ENCODE measurements around the gene LRRC41.
A peak's percentile ranks its signal among the peaks of the same experiment; 100 is the strongest.
"Not testable (repeated sequence)": the region's sequence is repeated elsewhere in the genome, so short reads cannot be mapped to it uniquely, and the experiment has no call there.

The LRRC41 gene

GRCh38 chr1:46342084-46342656, 38.8 kb upstream of the LRRC41 start:
- Histone ChIP-seq H3K9ac (ENCODE audit: low read length) (no peak overlapping the region), H3K27me3 (replicated peaks; ENCODE audit: insufficient read depth, low read length) (no peaks in the 10 kb centered on the region), H3K4me2 (ENCODE audit: low read depth, low read length) (peak overlapping the region; percentile 99; the same call in 1 of the 2 replicates), H3K4me1 (ENCODE audit: low read length) (peaks cover 13% of the 10 kb centered on the region), H4K20me1 (ENCODE audit: insufficient read depth, low read length) (no peaks in the 10 kb centered on the region), H3K79me2 (ENCODE audit: low read length) (peaks cover 41% of the 10 kb centered on the region), H3K36me3 (replicated peaks; ENCODE audit: insufficient read depth, low read length) (peaks cover 3% of the 10 kb centered on the region; the same call in 1 of the 2 replicates), H2AFZ (ENCODE audit: low read length) (no peak overlapping the region), H3K9me2 (replicated peaks; ENCODE audit: insufficient read depth, low read length) (no peaks in the 10 kb centered on the region), H3K4me3 (ENCODE audit: low read length) (no peak overlapping the region), H3F3A (ENCODE audit: insufficient read depth, low read length) (peaks cover 16% of the 10 kb centered on the region; the same call in 1 of the 2 replicates), H3K27ac (ENCODE audit: low read length) (no peak overlapping the region), H3K9me3 (replicated peaks; ENCODE audit: insufficient read depth, low read length) (no peaks in the 10 kb centered on the region)
- TF ChIP-seq EZH2 (optimal IDR thresholded peaks at IDR 0.05; ENCODE audit: low read depth, low read length) (no peak), CTCF (IDR thresholded peaks at IDR 0.05; ENCODE audit: low read length) (peak; percentile 45)
- DNase-seq = peak; percentile 40

- Histone ChIP-seq H3K4me2 (ENCODE audit: low read depth, low read length) (peak overlapping the region; percentile 99), H3K9me3 (replicated peaks; ENCODE audit: insufficient read depth, low read length) (no peaks in the 10 kb centered on the region), H3K4me3 (ENCODE audit: low read length) (peak overlapping the region; percentile 95), H3K27ac (ENCODE audit: low read length) (peak overlapping the region; percentile 88; the same call in 1 of the 2 replicates), H3K36me3 (replicated peaks; ENCODE audit: insufficient read depth, low read length) (peaks cover 3% of the 10 kb centered on the region; the same call in 1 of the 2 replicates), H3K9me2 (replicated peaks; ENCODE audit: insufficient read depth, low read length) (no peaks in the 10 kb centered on the region), H3K4me1 (ENCODE audit: low read length) (peaks cover 13% of the 10 kb centered on the region), H3K79me2 (ENCODE audit: low read length) (peaks cover 41% of the 10 kb centered on the region), H3K27me3 (replicated peaks; ENCODE audit: insufficient read depth, low read length) (no peaks in the 10 kb centered on the region), H2AFZ (ENCODE audit: low read length) (peak overlapping the region; percentile 99), H4K20me1 (ENCODE audit: insufficient read depth, low read length) (no peaks in the 10 kb centered on the region), H3K9ac (ENCODE audit: low read length) (peak overlapping the region; percentile 96; the same call in 1 of the 2 replicates), H3F3A (ENCODE audit: insufficient read depth, low read length) (peaks cover 9% of the 10 kb centered on the region; the same call in 1 of the 2 replicates)
- TF ChIP-seq EZH2phosphoT487 (IDR thresholded peaks at IDR 0.05; ENCODE audit: low read length) = no peak
- no peak for TF ChIP-seq EZH2 (optimal IDR thresholded peaks at IDR 0.05; ENCODE audit: low read depth, low read length)
- TF ChIP-seq CTCF (IDR thresholded peaks at IDR 0.05; ENCODE audit: low read length) = no peak
- no peak for DNase-seq
These were observed 38.0 kb upstream of the LRRC41 start for GRCh38 chr1:46341222-46342083.

GRCh38 chr1:46340404-46341221, 37.2 kb upstream of the LRRC41 start, which contains the start of gene NSUN4:
NSUN4 (plus strand) TSS chr1:46340807; CDS start chr1:46340827, 20 bp downstream.
- Histone ChIP-seq H3K27ac (ENCODE audit: low read length) (peak within 1 kb of the TSS; percentile 88), H3K36me3 (replicated peaks; ENCODE audit: insufficient read depth, low read length) (peaks cover 3% of the 10 kb centered on the region; the same call in 1 of the 2 replicates), H3K27me3 (replicated peaks; ENCODE audit: insufficient read depth, low read length) (no peaks in the 10 kb centered on the region), H3K9me3 (replicated peaks; ENCODE audit: insufficient read depth, low read length) (no peaks in the 10 kb centered on the region), H3K79me2 (ENCODE audit: low read length) (peaks cover 41% of the 10 kb centered on the region), H2AFZ (ENCODE audit: low read length) (peak within 1 kb of the TSS; percentile 99), H3K4me3 (ENCODE audit: low read length) (peak within 1 kb of the TSS; percentile 95), H3K9ac (ENCODE audit: low read length) (peak within 1 kb of the TSS; percentile 96), H3K4me2 (ENCODE audit: low read depth, low read length) (peak within 1 kb of the TSS; percentile 99), H3F3A (ENCODE audit: insufficient read depth, low read length) (peaks cover 9% of the 10 kb centered on the region; the same call in 1 of the 2 replicates), H4K20me1 (ENCODE audit: insufficient read depth, low read length) (no peaks in the 10 kb centered on the region), H3K9me2 (replicated peaks; ENCODE audit: insufficient read depth, low read length) (no peaks in the 10 kb centered on the region), H3K4me1 (ENCODE audit: low read length) (peaks cover 13% of the 10 kb centered on the region)
- TF ChIP-seq CTCF (IDR thresholded peaks at IDR 0.05; ENCODE audit: low read length) (peak; percentile 68), EZH2 (optimal IDR thresholded peaks at IDR 0.05; ENCODE audit: low read depth, low read length) (no peak), EZH2phosphoT487 (IDR thresholded peaks at IDR 0.05; ENCODE audit: low read length) (no peak)
- peak; percentile 88 for DNase-seq

GRCh38 chr1:46337409-46337808, 34.0 kb upstream of the LRRC41 start:
- not testable (repeated sequence) for H3K27me3 ChIP-seq (replicated peaks; ENCODE audit: insufficient read depth, low read length); H3K4me2 ChIP-seq (ENCODE audit: low read depth, low read length); DNase-seq; H3K9ac ChIP-seq (ENCODE audit: low read length); H3K27ac ChIP-seq (ENCODE audit: low read length); H3K9me2 ChIP-seq (replicated peaks; ENCODE audit: insufficient read depth, low read length); H3K36me3 ChIP-seq (replicated peaks; ENCODE audit: insufficient read depth, low read length); H3K9me3 ChIP-seq (replicated peaks; ENCODE audit: insufficient read depth, low read length); H2AFZ ChIP-seq (ENCODE audit: low read length); H3K4me3 ChIP-seq (ENCODE audit: low read length); H4K20me1 ChIP-seq (ENCODE audit: insufficient read depth, low read length)
- H3F3A ChIP-seq (ENCODE audit: insufficient read depth, low read length) = peaks cover 18% of the 10 kb centered on the region
- H3K79me2 ChIP-seq (ENCODE audit: low read length) = peaks cover 23% of the 10 kb centered on the region
- H3K4me1 ChIP-seq (ENCODE audit: low read length) = peaks cover 30% of the 10 kb centered on the region
